Keratinocyte (primary cell): Measurements from ENCODE around the gene PRSS16. TPM values are rescaled to one million over a fixed set of nuclear protein-coding genes. Genes with fewer than 3 reads are reported as not detected.
A peak's percentile ranks its signal among the peaks of the same experiment; 100 is the strongest.

Source experiments
- DNase-seq: peaks from one replicate; pipeline ENCODE4 v3.0.0-alpha.2; 2011; ENCODE audit warnings: low read depth, missing footprints, low spot score
- FAIRE-seq: peaks from 2 replicates; lab custom pipeline; 2011; peaks lifted over from hg19 to GRCh38; lab: Jason Lieb, UNC
- H2AFZ ChIP-seq: 2 replicates; pipeline ENCODE4 v1.6.0; 2012; ENCODE audit warnings: low read length, control low read depth, inconsistent platforms; ENCODE audit not compliant: control insufficient read depth
- H3K27ac ChIP-seq: 2 replicates; pipeline ENCODE4 v1.5.1; 2011; ENCODE audit warnings: low read length; ENCODE audit not compliant: control insufficient read depth, insufficient read depth
- H3K27me3 ChIP-seq: 3 replicates; pipeline ENCODE4 v1.6.0; 2011; ENCODE audit warnings: low read length; ENCODE audit not compliant: control insufficient read depth, insufficient read depth; ENCODE audit errors: extremely low read depth
- H3K36me3 ChIP-seq, 2 experiments: 2 replicates in 1 of 2; 3 replicates in 1 of 2; pipeline ENCODE4 v1.5.1; 2011; ENCODE audit warnings: low read length in 2 of 2, mild to moderate bottlenecking in 1 of 2; ENCODE audit not compliant: control insufficient read depth in 2 of 2, insufficient read depth in 2 of 2; ENCODE audit errors: extremely low read depth in 1 of 2
- H3K4me1 ChIP-seq: 3 replicates; pipeline ENCODE4 v1.5.1; 2011; ENCODE audit warnings: low read length; ENCODE audit not compliant: control insufficient read depth, insufficient read depth; ENCODE audit errors: extremely low read depth
- H3K4me2 ChIP-seq: 3 replicates; pipeline ENCODE4 v1.6.0; 2011; ENCODE audit warnings: low read depth, low read length; ENCODE audit not compliant: control insufficient read depth, insufficient read depth; ENCODE audit errors: extremely low read depth
- H3K4me3 ChIP-seq, 3 experiments: fragments of 200-600 bp in 1 of 3; sonication (generic) in 1 of 3; 2 replicates in 2 of 3; 3 replicates in 1 of 3; pipeline ENCODE4 v1.5.1; 2011 to 2016; ENCODE audit warnings: low read length in 3 of 3, mild to moderate bottlenecking in 3 of 3, control low read depth in 2 of 3, inconsistent platforms in 1 of 3, low read depth in 1 of 3, mixed read lengths in 1 of 3, mixed run types in 1 of 3, moderate library complexity in 1 of 3; ENCODE audit not compliant: control insufficient read depth in 2 of 3, insufficient read depth in 2 of 3; ENCODE audit errors: extremely low read depth in 1 of 3
- H3K79me2 ChIP-seq: 2 replicates; pipeline ENCODE4 v1.6.0; 2012; ENCODE audit warnings: low read length; ENCODE audit not compliant: control insufficient read depth, insufficient read depth
- H3K9ac ChIP-seq: 3 replicates; pipeline ENCODE4 v1.6.0; 2011; ENCODE audit warnings: low read length; ENCODE audit not compliant: control insufficient read depth, insufficient read depth; ENCODE audit errors: extremely low read depth
- H3K9me1 ChIP-seq: 3 replicates; pipeline ENCODE4 v1.6.0; 2011; ENCODE audit warnings: low read length; ENCODE audit not compliant: control insufficient read depth, insufficient read depth; ENCODE audit errors: extremely low read depth
- H3K9me3 ChIP-seq: 2 replicates; pipeline ENCODE4 v1.5.1; 2012; ENCODE audit warnings: low read depth, low read length; ENCODE audit not compliant: control insufficient read depth
- H4K20me1 ChIP-seq: 3 replicates; pipeline ENCODE4 v1.6.0; 2011; ENCODE audit warnings: low read length; ENCODE audit not compliant: control insufficient read depth, insufficient read depth; ENCODE audit errors: extremely low read depth
- CTCF ChIP-seq, 3 experiments: IDR thresholded peaks in 1 of 3; conservative IDR thresholded peaks in 1 of 3; optimal IDR thresholded peaks in 1 of 3; 2 replicates in 2 of 3; 3 replicates in 1 of 3; pipeline versions ENCODE3 to v1.5.1; 2011; ENCODE audit warnings: low read length in 3 of 3, mild to moderate bottlenecking in 3 of 3, moderate library complexity in 2 of 3, control low read depth in 1 of 3, inconsistent platforms in 1 of 3; ENCODE audit not compliant: insufficient read depth in 2 of 3; ENCODE audit errors: extremely low read depth in 1 of 3
- EZH2 ChIP-seq: IDR thresholded peaks from one replicate; pipeline ENCODE4 v1.6.1; 2012; ENCODE audit warnings: inconsistent platforms, mild to moderate bottlenecking, low read length, moderate library complexity
- dilution Hi-C: fragments of 300-500 bp; cut with MboI; formaldehyde crosslinking; loops from one replicate; pipeline ENCODE4 v1.7.0; 2020; ENCODE audit warnings: low sequenced_read_pairs; ENCODE audit not compliant: extremely low pct_ligation_motif_present
- polyA plus RNA-seq, 5 experiments: library from polyadenylated mRNA; depleted of rRNA in 3 of 5; stranded (reverse) in 3 of 5; stranded (forward) in 1 of 5; unstranded in 1 of 5; fragments of >200 nt; gene quantifications; 1 replicate in 1 of 5; 2 replicates in 3 of 5; 3 replicates in 1 of 5; pipeline versions ENCODE4 v1.2.1 to v1.2.3, GENCODE V29; 2011 to 2012; ENCODE audit warnings: missing spikeins in 2 of 5, low read depth in 1 of 5, low replicate concordance in 1 of 5

The PRSS16 gene
- polyA plus RNA-seq, 1 donor (not counting 4 experiments of a cell fraction or from before 2014, with no cell fraction given) = 8.9 TPM

GRCh38 chr6:27234576-27234975 lies 12.9 kb upstream of the PRSS16 start:
- dilution Hi-C loops = no loop called here
- Histone ChIP-seq H2AFZ (peak overlapping the region; percentile 85), H3K9ac (no peak overlapping the region), H3K4me2 (peak overlapping the region; percentile 69), H3K9me1 (no peaks in the 10 kb centered on the region), H3K27me3 (no peaks in the 10 kb centered on the region), H3K4me1 (peaks cover 18% of the 10 kb centered on the region), H4K20me1 (no peaks in the 10 kb centered on the region), H3K79me2 (no peaks in the 10 kb centered on the region), H3K4me3 (peak overlapping the region in 2 of 3 experiments; percentile 79 to 86), H3K27ac (no peak overlapping the region), H3K36me3 (no peaks in the 10 kb centered on the region), H3K9me3 (no peaks in the 10 kb centered on the region)
- DNase-seq (no peak), FAIRE-seq (no peak)
- TF ChIP-seq CTCF (optimal IDR thresholded peaks at IDR 0.05 in 1 of 3, IDR thresholded peaks at IDR 0.05 in 1 of 3, conservative IDR thresholded peaks at IDR 0.05 in 1 of 3; ENCODE audit: extremely low read depth in 1 of 3, insufficient read depth in 2 of 3, low read length in 3 of 3) = no peak
- no peak for TF ChIP-seq EZH2

DNA sequence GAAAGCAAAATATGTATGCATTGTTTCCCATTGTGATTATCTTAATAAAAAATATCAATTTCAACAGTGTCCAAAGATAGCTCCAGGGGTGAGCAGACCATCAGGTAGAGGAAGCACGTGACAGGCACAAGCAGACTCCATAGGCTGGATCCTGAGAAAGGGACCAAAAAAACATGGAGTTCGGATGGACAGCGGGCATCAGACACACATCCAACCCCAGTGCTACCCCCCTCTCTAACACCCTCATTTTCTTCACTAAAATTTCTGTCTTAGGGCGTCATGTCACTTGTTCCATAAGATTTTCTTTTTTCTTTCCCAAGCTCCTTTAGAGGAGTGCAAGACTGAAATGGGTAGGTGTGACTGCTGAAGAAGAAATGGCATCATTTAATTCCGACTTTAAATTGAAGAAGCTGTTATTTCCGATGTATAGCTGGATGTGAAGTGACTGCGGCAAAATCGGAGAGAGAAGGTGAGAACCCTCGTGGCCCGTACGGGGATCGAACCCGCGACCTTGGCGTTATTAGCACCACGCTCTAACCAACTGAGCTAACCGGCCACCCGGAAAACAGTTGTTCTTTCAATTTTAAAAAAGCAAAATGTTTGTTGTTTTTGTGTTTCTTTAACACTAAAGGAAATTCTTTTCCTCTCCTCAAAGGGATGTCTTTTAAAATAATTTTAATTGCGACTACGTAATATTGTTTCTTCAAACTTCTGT lies 10.3 kb upstream of the PRSS16 start:
- Histone ChIP-seq H3K36me3 (no peaks in the 10 kb centered on the region), H3K4me1 (peaks cover 16% of the 10 kb centered on the region), H2AFZ (no peak overlapping the region), H3K9me1 (no peaks in the 10 kb centered on the region), H3K79me2 (no peaks in the 10 kb centered on the region), H3K4me3 (peak overlapping the region in 1 of 3 experiments; percentile 41), H3K4me2 (peak overlapping the region; percentile 68), H3K9me3 (no peaks in the 10 kb centered on the region), H4K20me1 (no peaks in the 10 kb centered on the region), H3K27ac (no peak overlapping the region), H3K27me3 (no peaks in the 10 kb centered on the region), H3K9ac (no peak overlapping the region)
- DNase-seq (peak; percentile 55), FAIRE-seq (peak; percentile 5)
- TF ChIP-seq CTCF (optimal IDR thresholded peaks at IDR 0.05 in 1 of 3, IDR thresholded peaks at IDR 0.05 in 1 of 3, conservative IDR thresholded peaks at IDR 0.05 in 1 of 3; ENCODE audit: extremely low read depth in 1 of 3, insufficient read depth in 2 of 3, low read length in 3 of 3) (no peak), EZH2 (no peak)
- dilution Hi-C loops = no loop called here
